ENCODE measurements around the gene ADD3.
"Not testable (repeated sequence)": the region's sequence is repeated elsewhere in the genome, so short reads cannot be mapped to it uniquely, and the experiment has no call there.

GRCh38 chr10:110048145-110048544 is 40.4 kb downstream of the ADD3 start:
- TF ChIP-seq CTCF (IDR thresholded peaks at IDR 0.05; ENCODE audit: low read depth, low read length, missing input control); TAF1 (conservative IDR thresholded peaks at IDR 0.05); RAD21 (IDR thresholded peaks at IDR 0.05): not testable (repeated sequence)
- TF ChIP-seq, protein P1, sequence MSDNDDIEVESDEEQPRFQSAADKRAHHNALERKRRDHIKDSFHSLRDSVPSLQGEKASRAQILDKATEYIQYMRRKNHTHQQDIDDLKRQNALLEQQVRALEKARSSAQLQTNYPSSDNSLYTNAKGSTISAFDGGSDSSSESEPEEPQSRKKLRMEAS (IDR thresholded peaks at IDR 0.05), result not testable (repeated sequence)
- TF ChIP-seq, protein P2, sequence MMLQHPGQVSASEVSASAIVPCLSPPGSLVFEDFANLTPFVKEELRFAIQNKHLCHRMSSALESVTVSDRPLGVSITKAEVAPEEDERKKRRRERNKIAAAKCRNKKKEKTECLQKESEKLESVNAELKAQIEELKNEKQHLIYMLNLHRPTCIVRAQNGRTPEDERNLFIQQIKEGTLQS (IDR thresholded peaks at IDR 0.05), result not testable (repeated sequence)
